ENCODE measurements around the gene HAX1. TPM values are rescaled to one million over a fixed set of nuclear protein-coding genes. Genes with fewer than 3 reads are reported as not detected.

The HAX1 gene
- total and polyA plus RNA-seq, 2 experiments from 2014 or later, result 73.2 to 92.0 TPM

DNA sequence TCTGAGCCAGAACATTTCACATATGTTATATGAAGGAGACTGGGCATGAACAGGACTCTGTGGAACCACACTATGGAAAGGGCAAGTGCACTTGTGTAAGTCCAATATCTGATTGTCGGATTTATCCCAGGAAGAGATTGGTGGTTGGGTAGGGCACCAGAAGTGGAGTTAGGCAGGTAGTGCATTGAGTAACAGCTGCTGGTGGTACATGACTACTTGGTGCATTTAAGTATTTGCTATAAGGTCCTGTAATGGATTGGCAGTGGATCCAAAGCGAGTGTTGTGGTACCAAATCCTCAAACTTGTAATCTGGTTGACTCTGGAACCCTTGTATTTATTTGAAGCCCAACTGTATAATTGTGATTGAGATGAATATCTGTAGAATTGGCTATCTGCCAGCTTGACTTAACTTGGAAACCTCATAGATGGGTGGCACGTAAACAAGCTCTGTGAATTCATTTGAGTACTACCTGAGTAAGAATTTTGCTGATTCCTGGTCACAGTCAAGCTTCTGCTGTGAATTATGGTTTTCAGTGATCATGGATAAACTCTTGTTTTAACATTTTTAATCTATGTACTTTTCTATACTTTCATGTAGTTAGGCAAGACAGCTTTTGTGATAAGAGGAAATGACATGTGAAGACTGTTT lies 30.6 kb upstream of the HAX1 start:
- Mint-ChIP-seq H3K27me3 (ENCODE audit: insufficient read depth, low read depth, poor library complexity) (peaks cover 4% of the 10 kb centered on the region), H3K27ac (no peak overlapping the region), H3K9me3 (no peaks in the 10 kb centered on the region), H3K4me1 (no peaks in the 10 kb centered on the region), H3K4me3 (no peak overlapping the region), H3K36me3 (ENCODE audit: low read depth) (peaks cover 96% of the 10 kb centered on the region)
- TF ChIP-seq STAT1 (IDR thresholded peaks at IDR 0.05; ENCODE audit: unreplicated experiment) (no peak), CREB1 (CRISPR knock-in tag; IDR thresholded peaks at IDR 0.05; ENCODE audit: low read depth) (no peak), NANOG (IDR thresholded peaks at IDR 0.05; ENCODE audit: borderline replicate concordance) (no peak), POLR2AphosphoS5 (IDR thresholded peaks at IDR 0.05; ENCODE audit: low read depth) (no peak), ZNF114 (CRISPR knock-in tag; IDR thresholded peaks at IDR 0.05) (no peak), EZH2phosphoT487 (IDR thresholded peaks at IDR 0.05; ENCODE audit: unreplicated experiment) (no peak)
- TF ChIP-seq, protein P1, sequence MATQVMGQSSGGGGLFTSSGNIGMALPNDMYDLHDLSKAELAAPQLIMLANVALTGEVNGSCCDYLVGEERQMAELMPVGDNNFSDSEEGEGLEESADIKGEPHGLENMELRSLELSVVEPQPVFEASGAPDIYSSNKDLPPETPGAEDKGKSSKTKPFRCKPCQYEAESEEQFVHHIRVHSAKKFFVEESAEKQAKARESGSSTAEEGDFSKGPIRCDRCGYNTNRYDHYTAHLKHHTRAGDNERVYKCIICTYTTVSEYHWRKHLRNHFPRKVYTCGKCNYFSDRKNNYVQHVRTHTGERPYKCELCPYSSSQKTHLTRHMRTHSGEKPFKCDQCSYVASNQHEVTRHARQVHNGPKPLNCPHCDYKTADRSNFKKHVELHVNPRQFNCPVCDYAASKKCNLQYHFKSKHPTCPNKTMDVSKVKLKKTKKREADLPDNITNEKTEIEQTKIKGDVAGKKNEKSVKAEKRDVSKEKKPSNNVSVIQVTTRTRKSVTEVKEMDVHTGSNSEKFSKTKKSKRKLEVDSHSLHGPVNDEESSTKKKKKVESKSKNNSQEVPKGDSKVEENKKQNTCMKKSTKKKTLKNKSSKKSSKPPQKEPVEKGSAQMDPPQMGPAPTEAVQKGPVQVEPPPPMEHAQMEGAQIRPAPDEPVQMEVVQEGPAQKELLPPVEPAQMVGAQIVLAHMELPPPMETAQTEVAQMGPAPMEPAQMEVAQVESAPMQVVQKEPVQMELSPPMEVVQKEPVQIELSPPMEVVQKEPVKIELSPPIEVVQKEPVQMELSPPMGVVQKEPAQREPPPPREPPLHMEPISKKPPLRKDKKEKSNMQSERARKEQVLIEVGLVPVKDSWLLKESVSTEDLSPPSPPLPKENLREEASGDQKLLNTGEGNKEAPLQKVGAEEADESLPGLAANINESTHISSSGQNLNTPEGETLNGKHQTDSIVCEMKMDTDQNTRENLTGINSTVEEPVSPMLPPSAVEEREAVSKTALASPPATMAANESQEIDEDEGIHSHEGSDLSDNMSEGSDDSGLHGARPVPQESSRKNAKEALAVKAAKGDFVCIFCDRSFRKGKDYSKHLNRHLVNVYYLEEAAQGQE (IDR thresholded peaks at IDR 0.05; ENCODE audit: unreplicated experiment), result no peak
- no peak overlapping the region for H3K4me3 ChIP-seq
- peaks cover 14% of the 10 kb centered on the region for H3F3A ChIP-seq (replicated peaks; ENCODE audit: low read depth)
- H3K27me3 ChIP-seq (ENCODE audit: insufficient read depth), result no peaks in the 10 kb centered on the region
- peaks cover 62% of the 10 kb centered on the region for H3K79me2 ChIP-seq (replicated peaks; ENCODE audit: insufficient read depth)
- no peak overlapping the region for H3K27ac ChIP-seq (ENCODE audit: low read depth)
- no peak overlapping the region for H2AFZ ChIP-seq
- no peaks in the 10 kb centered on the region for H3K9me2 ChIP-seq (ENCODE audit: insufficient read depth)
- ATAC-seq (no peak), DNase-seq (ENCODE audit: low spot score) (no peak)
- H4K20me1 ChIP-seq (replicated peaks; ENCODE audit: insufficient read depth), result peaks cover 76% of the 10 kb centered on the region
- H3K4me2 ChIP-seq, result no peak overlapping the region
- H3K36me3 ChIP-seq (ENCODE audit: insufficient read depth), result peaks cover 89% of the 10 kb centered on the region
- H3K4me1 ChIP-seq (ENCODE audit: insufficient read depth), result no peaks in the 10 kb centered on the region

DNA sequence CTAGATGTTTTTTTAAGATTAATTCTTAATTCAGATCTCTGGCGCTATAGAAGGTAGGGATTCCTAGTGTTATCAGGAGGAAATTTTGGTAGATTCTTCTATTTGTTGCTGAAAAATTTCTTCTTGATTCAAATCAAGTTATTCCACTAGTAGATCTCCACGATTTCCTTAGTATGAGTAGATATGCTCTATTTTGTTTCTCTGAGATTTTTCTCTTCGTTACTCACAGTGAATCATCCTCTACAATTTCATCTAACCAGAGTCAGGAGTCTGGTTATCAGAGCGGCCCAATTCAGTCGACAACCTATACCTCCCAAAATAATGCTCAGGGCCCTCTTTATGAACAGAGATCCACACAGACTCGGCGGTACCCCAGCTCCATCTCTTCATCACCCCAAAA lies 18.8 kb upstream of the HAX1 start:
- Histone ChIP-seq H3K27me3 (ENCODE audit: insufficient read depth) (no peaks in the 10 kb centered on the region), H3K4me3 (no peak overlapping the region), H3K4me1 (ENCODE audit: insufficient read depth) (no peaks in the 10 kb centered on the region), H4K20me1 (replicated peaks; ENCODE audit: insufficient read depth) (peaks cover 20% of the 10 kb centered on the region), H3K79me2 (replicated peaks; ENCODE audit: insufficient read depth) (peaks cover 13% of the 10 kb centered on the region; the same call in 1 of the 2 replicates), H2AFZ (no peak overlapping the region), H3K36me3 (ENCODE audit: insufficient read depth) (peaks cover 97% of the 10 kb centered on the region), H3K9me2 (ENCODE audit: insufficient read depth) (no peaks in the 10 kb centered on the region), H3K4me2 (no peak overlapping the region), H3K27ac (ENCODE audit: low read depth) (no peak overlapping the region), H3F3A (replicated peaks; ENCODE audit: low read depth) (peaks cover 29% of the 10 kb centered on the region; the same call in 1 of the 2 replicates)
- no peak overlapping the region for H3K4me3 Mint-ChIP-seq
- peaks cover 2% of the 10 kb centered on the region for H3K27me3 Mint-ChIP-seq (ENCODE audit: insufficient read depth, low read depth, poor library complexity)
- H3K9me3 Mint-ChIP-seq, result no peaks in the 10 kb centered on the region
- no peaks in the 10 kb centered on the region for H3K4me1 Mint-ChIP-seq
- TF ChIP-seq, protein P2, sequence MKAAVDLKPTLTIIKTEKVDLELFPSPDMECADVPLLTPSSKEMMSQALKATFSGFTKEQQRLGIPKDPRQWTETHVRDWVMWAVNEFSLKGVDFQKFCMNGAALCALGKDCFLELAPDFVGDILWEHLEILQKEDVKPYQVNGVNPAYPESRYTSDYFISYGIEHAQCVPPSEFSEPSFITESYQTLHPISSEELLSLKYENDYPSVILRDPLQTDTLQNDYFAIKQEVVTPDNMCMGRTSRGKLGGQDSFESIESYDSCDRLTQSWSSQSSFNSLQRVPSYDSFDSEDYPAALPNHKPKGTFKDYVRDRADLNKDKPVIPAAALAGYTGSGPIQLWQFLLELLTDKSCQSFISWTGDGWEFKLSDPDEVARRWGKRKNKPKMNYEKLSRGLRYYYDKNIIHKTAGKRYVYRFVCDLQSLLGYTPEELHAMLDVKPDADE (IDR thresholded peaks at IDR 0.05), result no peak
- no peak for TF ChIP-seq EZH2 (IDR thresholded peaks at IDR 0.05; ENCODE audit: low read depth, unreplicated experiment)
- TF ChIP-seq STAT1 (IDR thresholded peaks at IDR 0.05; ENCODE audit: unreplicated experiment), result no peak
- no peak for TF ChIP-seq NANOG (IDR thresholded peaks at IDR 0.05; ENCODE audit: borderline replicate concordance)
- TF ChIP-seq, protein P3, sequence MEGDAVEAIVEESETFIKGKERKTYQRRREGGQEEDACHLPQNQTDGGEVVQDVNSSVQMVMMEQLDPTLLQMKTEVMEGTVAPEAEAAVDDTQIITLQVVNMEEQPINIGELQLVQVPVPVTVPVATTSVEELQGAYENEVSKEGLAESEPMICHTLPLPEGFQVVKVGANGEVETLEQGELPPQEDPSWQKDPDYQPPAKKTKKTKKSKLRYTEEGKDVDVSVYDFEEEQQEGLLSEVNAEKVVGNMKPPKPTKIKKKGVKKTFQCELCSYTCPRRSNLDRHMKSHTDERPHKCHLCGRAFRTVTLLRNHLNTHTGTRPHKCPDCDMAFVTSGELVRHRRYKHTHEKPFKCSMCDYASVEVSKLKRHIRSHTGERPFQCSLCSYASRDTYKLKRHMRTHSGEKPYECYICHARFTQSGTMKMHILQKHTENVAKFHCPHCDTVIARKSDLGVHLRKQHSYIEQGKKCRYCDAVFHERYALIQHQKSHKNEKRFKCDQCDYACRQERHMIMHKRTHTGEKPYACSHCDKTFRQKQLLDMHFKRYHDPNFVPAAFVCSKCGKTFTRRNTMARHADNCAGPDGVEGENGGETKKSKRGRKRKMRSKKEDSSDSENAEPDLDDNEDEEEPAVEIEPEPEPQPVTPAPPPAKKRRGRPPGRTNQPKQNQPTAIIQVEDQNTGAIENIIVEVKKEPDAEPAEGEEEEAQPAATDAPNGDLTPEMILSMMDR (conservative IDR thresholded peaks at IDR 0.05; ENCODE audit: low read depth in 2 of 2), result no peak
- no peak overlapping the region for H3K27ac Mint-ChIP-seq
- ATAC-seq (no peak), DNase-seq (ENCODE audit: low spot score) (no peak)
- H3K36me3 Mint-ChIP-seq (ENCODE audit: low read depth), result peaks cover 97% of the 10 kb centered on the region
